HG03103 (cell line): Measurements from ENCODE around the gene NRARP.
"Not testable (repeated sequence)": the region's sequence is repeated elsewhere in the genome, so short reads cannot be mapped to it uniquely, and the experiment has no call there.

Source experiments
- ATAC-seq: cut with Tn5 transposase; IDR thresholded peaks from one replicate; pipeline ENCODE4 v1.9.1; 2021; ENCODE audit warnings: low read depth; ENCODE audit not compliant: unreplicated experiment

Gene NRARP

DNA sequence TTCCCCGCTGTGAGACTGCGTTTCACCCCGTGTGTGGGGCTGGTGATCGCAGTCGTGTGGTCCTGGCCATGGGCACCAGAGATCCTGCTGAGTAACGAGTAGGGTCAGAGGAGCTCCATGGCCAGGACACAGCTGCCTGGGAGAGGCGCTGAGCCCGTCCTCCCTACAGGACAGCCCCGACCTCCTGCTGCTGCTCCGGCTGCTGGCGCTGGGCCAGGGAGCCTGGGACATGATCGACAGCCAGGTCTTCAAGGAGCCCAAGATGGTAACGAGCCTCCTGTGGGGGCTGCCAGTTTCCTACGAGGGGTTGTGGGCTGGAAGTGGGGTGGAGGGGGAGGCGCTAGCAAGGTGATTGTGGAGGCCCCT, 35.9 kb downstream of the NRARP start:
- ATAC-seq: no peak

DNA sequence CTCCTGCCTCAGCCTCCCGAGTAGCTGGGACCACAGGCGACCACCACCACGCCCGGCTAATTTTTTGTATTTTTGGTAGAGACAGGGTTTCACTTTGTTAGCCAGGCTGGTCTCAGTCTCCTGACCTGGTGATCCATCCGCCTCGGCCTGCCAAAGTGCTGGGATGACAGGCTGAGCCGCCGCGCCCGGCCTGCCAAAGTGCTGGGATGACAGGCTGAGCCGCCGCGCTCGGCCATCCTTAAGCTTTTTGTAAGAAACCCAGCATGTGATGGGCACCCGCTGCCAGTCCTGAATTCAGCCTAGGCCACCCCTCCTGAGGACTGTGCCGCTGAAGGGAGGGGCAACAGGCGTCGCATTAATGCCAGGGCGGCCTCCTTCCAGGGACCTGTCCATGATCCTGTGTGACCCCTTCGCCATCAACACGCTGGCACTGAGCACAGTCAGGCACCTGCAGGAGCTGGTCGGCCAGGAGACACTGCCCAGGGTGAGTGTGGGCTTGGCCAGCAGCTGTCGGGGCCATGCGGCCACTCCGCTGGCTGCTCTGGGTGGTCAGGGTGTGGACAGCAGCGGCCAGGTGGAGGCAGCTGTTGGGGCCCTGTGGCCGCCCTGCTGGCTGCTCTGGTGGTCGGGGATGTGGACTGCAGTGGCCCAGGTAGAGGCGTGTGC, 36.4 kb downstream of the NRARP start:
- ATAC-seq: no peak

DNA sequence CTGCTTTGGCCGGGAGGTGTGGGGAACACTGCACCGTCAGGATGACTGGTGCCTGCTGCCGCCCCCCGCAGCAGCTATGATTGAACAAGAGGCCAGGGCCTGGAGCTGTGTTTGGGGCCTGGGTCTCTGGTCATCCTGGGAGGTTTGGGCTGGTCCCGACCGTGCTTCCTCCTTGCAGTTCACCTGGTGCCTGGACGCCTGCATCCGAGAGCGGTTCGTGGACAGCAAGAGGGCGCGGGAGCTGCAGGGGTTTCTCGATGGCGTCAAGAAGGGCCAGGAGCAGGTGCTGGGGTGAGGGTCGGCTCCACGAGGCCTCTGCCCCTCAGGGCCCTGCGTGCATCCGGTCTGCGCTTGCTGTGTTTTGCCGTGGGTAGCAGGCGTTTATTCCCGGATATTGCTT, 38.0 kb downstream of the NRARP start:
- no peak for ATAC-seq

DNA sequence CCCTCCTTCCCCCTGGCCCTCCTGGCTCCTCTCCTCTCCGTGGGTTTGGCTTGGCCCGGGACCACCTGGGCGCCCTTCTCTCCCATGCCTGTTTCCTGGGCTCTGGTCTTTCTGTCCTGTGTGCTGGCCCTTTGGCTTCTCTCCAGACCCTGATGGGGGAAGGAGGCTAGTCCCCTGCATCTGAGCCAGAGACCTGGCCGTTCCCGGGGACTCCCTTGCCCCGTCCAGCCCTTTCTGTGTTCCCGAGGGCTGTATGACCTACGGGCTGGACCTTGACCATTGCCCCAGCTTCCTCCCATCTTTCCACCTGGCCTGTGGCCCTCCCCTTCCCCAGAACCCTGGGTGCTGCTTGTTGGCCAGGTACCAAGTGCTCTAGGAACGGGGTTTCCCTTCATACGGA, 38.6 kb downstream of the NRARP start:
- ATAC-seq: no peak

DNA sequence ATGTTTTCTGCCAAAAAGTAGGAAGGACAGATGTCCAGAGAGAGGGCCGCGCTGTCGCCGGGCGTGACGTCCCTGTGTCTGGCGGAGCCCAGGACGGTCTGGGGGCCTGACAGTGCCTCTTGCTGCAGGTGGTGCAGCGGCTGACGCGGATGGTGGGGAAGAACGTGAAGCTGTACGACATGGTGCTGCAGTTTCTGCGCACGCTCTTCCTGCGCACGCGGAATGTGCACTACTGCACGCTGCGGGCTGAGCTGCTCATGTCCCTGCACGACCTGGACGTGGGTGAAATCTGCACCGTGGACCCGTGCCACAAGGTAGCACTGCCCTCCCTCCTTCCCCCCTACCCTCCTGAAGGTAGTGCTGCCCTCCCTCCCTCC, 39.2 kb downstream of the NRARP start:
- no peak for ATAC-seq

DNA sequence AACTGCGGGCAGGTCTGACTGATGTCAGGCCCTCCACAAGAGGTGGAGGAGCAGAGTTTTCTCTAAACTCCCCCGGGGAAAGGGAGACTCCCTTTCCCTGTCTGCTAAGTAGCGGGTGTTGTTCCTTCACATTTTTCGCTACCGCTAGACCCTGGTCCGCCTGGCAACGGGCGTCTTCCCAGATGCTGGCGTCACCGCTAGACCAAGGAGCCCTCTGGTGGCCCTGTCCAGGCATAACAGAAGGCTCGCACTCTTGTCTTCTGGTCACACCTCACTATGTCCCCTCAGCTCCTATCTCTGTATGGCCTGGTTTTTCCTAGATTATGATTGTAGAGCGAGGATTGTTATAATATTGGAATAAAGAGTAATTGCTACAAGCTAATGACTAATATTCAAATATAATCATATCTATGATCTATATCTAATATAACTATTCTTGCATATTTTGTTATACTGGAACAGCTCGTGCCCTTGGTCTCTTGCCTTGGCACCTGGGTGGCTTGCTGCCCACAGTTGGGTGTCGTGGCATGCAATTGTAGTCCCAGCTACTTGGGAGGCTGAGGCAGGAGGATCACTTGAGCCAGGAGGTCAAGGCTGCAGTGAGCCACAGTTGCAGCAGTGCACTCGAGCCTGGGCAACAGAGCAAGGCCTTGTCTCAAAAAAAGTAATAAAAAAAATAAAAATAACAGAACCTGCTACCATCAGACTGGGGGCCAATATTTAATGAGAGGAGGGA, 39.7 kb downstream of the NRARP start:
- ATAC-seq: not testable (repeated sequence)

DNA sequence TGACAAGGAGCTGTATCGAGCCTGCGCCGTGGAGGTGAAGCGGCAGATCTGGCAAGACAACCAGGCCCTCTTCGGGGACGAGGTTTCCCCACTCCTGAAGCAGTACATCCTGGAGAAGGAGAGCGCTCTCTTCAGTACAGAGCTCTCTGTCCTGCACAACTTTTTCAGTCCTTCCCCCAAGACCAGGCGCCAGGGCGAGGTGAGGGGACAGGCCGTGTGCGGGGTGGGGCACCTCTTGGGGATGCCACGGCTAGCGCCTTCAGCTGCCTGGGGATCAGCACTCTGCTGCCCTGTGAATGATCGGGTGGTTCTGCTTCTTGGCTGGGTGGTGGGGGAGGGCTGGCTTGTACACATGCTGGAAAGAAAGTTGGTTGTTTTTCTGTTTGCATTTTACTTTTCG, 45.2 kb downstream of the NRARP start:
- no peak for ATAC-seq

DNA sequence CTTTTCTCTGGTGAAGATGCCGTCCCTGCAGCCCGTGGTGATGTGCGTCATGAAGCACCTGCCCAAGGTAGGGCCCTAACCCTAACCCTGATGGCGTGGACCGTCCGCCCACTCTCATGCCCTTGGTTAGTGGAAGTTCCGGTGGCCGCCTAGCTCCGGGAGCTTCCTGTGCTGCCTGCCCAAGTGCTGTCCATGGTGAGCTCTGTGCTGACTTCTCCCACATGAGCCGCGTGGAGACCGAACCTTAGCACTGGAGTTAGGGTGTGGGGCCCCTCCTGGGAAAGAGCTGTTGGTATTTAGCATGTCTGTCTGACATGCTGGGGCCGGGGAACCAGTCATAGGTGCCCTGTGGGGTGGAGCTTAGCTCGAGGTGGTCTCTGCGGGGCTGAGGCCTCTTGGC, 45.7 kb downstream of the NRARP start:
- no peak for ATAC-seq

DNA sequence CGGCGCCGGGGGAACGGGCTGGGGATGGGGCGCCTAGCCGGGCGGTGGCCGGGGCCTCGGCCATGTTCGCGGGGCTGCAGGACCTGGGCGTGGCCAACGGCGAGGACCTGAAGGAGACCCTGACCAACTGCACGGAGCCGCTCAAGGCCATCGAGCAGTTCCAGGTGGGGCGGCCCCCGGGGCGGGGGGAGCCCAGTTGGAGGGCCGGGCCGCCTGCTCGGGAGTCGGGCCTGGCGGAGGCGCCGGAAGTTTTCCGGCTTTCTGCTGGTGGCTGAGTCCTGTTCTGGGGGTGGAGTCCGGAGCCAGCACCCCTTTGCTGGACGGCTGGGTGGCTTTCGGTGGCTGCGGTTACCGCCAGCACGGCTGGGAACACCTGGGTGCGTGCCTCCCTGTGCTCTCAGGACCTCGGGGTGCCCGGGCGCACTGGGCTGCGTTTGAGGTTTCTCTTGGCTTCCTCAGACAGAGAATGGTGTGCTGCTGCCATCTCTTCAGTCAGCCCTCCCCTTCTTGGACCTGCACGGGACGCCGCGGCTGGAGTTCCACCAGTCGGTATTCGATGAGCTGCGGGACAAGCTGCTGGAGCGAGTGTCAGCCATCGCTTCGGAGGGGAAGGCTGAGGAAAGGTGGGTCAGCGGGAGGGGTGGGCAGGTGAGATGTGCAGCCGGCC, 46.5 kb downstream of the NRARP start:
- peak; percentile 10 for ATAC-seq

DNA sequence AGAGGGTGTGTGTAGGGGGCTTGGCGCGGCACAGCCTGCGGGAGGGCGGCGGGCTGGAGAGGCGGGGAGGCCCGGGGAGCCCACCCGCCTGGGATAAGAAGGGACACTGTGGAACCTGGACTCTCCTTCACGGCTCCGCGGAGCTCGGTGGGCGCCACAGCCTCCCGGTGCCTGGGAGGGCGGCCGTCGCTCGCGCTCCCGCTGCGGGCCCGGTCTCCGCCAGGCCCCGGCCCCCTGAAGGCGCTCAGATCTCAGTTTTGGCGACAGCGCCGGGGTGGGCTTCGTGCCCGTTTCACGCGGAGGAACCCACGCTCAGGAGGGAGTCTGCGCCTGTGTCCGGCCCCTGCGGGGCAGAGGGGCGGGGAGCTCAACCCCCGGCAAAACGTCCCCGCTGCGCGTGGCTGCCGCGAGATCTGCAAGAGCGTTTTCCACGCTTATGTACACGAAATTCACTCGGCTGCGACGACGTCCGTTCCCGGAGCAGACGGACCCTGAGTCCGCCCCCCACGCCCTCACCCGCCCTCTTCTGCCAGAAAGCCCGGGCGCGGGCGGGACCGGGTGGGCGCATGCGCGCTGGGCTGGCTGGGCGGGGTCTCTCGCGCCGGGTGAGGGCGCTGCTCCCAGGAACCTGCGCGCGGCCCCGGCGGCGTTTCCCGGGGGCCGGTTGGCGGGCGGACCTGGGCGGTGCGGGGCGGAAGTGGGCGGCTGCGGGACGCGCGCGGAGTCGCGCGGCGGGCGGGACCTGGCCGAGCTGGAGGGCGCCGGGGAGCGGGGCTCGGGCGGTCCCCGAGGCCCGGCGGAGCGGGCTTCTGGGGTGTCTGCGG, 47.2 kb downstream of the NRARP start, which contains the start of gene NELFB:
Gene NELFB, plus strand, starts transcription at position 704 of the 824 bp plus-strand sequence.
- peak; percentile 71 for ATAC-seq

DNA sequence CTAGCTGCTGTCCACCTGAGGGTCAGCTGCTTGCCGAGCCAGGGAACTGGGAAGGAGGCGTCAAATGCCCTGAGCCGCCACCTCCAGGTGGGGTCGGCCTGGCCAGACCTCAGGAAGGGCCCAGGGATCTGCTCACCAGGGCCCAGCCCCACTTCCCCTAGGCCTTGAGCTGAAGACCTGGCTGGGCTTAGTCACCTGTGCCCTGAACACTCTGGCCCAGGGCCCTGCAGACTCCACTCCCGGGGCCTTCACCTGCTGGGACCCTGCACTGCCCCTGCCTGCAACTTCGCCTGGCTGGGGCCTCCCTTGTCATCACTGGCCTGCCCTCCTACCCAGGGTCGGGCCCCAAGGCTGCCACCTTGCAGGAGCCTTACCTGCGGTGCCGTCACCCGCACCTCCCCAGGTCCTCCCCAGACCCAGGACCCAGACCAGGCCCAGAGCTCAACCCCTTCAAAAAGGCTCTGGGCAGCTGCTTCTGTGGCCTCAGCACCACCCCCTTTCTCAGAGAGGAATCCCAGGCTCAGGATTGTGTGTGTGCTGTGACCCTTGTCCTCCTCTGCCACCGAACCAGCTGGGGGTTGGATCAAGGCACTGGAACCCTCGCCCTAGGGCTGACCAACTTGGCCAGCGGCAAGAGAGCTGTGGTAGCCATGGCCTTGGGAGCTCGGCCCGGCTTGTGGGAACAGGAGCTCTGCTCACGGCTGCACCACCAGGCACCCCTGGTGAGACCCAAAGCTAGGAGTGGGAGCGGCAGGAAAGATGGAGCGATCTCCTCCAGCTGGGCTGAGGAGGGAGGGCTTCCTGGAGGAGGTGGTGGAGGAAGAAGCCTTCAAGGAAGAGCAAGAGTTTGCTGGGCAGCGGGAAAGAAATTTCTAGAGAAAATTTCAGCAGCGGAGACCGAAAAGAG, 48.1 kb downstream of the NRARP start:
- no peak for ATAC-seq

DNA sequence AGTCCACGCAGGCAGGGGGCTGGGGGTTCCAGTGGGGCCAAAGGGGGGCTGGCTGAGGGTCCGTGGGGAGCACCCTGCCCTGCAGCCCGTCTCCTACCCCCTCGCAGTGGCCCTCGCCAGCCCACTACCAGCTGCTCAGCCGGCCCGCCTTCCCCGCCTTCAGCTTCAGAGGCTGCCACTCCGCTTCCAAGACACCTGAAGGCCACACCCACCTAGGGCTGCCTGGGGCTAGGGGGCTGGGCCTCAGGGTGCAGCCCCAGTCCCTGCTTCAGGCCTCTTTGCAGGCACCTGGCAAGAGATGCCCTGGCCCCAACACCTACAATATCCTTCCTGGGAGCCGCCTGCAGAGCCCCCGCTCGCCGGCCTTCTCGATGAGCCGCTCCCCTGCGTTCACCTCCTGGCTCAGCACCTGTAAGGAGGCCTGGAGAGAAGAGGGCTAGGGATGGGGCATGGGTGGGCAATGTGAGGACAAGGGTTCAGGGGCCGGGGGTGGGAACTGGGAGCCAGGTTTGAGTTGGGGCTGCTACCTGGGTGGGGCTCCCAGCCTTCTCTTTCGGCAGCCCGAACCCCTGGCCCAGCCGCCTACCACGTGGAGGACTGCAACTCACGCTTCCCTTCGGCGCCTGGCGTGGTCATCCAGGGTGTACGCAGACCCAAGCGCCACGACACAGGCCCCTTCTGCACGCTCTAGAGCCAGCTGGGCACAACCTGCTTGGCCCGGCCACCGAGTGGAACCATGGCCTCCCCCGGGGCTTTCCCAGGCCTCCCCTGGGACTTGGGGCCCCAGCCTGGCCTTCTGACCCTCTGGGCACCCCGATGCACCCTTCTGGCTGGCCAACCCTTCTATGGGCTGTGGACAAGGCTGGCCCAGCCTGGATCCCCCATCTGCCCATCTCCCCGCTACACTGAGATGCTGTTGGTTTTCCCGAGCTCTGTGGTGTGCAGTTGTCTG, 49.2 kb downstream of the NRARP start:
- ATAC-seq: no peak

DNA sequence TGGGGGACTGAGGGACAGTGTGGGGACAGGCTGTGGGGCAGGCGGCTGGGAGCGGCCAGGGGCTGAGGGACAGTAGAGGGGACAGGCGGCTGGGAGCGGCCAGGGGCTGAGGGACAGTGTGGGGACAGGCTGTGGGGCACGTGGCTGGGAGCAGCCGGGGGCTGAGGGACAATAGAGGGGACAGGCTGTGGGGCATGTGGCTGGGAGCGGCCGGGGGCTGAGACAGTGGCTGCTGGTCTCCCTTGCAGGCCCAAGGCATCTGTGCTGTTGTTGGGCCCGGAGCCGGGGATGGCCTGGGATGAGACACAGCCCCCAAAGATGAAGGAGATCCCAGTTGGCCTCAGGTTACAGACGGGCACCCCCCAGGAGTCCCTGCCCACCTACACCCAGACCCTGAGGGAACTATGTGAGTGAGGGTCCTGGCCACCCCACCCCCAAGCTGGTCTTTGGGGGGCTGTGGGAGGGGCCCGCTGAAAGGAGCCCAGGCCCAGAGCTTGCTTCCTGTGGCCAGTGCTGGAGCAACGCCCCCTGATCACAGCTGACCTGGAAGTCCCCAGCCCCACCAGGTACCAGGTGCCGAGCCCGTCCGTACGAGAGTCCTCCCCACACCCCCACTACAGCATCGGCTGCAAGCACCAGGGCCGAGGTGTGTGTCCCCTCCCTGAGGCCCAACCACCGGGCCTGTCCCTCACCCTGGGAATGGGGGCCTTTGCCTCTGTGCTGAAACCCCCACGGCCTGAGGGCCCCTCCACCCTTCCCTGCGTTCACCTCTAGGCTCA, 50.4 kb downstream of the NRARP start:
- no peak for ATAC-seq

DNA sequence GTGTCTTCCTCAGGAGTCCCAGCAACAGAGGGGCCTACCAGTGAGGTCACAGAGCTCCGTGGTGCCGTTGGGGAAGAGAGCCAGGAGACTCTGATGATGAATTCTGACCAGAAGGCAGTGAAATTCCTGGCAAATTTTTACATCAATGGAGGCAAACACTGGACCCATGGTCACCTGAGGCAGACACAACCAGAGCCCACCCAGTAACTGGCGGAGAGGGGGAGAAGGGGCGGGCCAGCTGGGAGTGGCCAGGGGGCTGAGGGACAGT, 50.9 kb downstream of the NRARP start, which contains the start of gene STPG3:
Gene STPG3, plus strand, starts transcription at position 93 of the 268 bp plus-strand sequence. Its CDS starts 1 bp downstream, at position 94.
- ATAC-seq: no peak

DNA sequence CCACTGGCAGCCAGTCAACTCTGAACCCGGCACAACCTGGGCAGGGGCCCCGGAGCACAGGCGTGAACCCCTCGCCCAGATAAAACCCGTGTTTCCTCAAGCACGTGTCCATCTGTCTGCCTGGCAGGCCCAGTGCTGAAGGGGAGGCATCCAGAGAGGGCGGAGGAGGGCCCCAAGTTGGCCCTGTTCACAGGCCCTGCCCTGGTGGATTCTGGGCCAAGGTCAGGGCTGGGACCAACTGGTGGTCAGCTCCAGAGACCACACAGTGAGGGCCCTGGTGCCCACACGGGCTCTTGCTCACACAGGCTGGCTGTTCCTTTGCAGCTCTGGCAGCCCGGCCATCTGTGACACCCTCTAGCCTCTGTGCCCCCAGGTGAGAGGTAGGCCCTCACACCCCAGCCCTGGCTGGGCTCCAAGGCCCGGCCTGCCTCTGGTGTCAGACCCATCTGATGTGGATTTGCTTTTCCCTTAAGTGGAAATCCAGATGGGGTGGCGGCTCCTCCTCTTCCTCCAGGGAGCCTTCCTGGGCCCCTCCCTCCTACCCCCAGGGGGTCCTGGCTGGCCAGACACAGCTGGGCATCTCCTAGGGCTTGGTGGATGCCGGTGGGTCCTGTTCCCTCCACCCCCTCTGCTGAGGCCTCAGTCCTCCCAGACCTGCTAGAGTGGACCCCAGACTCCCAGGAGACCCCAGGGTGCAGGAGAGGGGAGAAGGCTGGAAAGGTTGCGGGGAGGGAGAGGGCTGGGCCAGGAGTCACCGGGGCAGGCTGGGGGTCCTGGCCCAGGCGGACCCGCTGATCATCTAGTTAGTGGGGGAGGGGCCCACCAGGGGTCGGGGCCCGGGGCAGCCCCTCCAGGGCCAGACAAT, 51.5 kb downstream of the NRARP start:
- ATAC-seq: no peak
